Vagina (tissue), 2 donors: Measurements from ENCODE around the gene SMARCD1.

Source experiments
- POLR2A ChIP-seq, 2 donors: fragments of 450-650 bp; IDR thresholded peaks; one replicate each; pipeline ENCODE4 v1.6.1; 2017; ENCODE audit warnings: antibody characterized with exemption in 2 of 2, mild to moderate bottlenecking in 2 of 2, moderate library complexity in 2 of 2
- POLR2AphosphoS5 ChIP-seq, 2 donors: sonication (generic); formaldehyde crosslinking; IDR thresholded peaks; one replicate each; pipeline ENCODE4 v1.9.0; 2017; ENCODE audit warnings: antibody characterized with exemption in 2 of 2, mild to moderate bottlenecking in 2 of 2, low read depth in 1 of 2; ENCODE audit not compliant: insufficient read depth in 1 of 2
- TF ChIP-seq, protein P1 (sequence below), 3 experiments: fragments of 450-650 bp in 2 of 3; fragments of 200-600 bp in 1 of 3; sonication (generic) in 1 of 3; IDR thresholded peaks; one replicate each; pipeline ENCODE4 v1.5.1; 2017 to 2019; ENCODE audit warnings: antibody characterized with exemption in 3 of 3, mild to moderate bottlenecking in 2 of 3, moderate library complexity in 2 of 3

DNA sequence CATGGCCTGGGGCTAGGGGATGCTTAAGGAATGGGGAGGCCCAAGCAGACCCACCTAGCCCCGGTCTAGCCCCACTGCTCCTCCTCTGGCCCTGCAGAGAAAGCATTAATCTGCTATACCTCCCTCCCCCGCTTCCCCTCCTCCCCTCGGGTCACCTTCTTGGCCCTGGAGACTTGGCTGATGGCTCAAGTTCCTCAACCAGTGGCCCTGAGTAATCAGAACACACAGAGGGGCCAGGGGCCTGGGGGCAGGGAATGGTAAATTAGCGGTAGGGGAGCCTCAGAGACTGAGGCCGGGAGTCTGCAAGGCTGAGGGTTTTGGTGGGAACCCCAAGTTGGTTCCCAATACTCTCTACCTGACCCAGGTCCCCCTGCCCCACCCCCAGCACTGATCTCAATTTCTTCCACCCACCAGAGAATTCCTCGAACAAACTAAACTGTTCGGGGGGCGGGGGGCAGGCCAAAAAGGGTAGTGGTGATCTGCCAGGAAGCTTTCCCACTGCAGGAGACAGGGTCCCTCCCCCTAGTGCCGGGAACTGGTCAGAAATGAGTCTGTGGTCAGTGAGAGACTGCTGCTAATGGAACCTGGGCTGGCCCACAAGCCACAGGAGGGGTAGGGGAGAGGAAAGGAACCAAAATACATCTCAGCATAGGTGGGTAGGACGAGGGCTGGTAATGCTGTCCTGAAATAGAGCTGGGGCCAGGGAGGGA lies 12.8 kb upstream of the SMARCD1 start:
- TF ChIP-seq, protein P1, sequence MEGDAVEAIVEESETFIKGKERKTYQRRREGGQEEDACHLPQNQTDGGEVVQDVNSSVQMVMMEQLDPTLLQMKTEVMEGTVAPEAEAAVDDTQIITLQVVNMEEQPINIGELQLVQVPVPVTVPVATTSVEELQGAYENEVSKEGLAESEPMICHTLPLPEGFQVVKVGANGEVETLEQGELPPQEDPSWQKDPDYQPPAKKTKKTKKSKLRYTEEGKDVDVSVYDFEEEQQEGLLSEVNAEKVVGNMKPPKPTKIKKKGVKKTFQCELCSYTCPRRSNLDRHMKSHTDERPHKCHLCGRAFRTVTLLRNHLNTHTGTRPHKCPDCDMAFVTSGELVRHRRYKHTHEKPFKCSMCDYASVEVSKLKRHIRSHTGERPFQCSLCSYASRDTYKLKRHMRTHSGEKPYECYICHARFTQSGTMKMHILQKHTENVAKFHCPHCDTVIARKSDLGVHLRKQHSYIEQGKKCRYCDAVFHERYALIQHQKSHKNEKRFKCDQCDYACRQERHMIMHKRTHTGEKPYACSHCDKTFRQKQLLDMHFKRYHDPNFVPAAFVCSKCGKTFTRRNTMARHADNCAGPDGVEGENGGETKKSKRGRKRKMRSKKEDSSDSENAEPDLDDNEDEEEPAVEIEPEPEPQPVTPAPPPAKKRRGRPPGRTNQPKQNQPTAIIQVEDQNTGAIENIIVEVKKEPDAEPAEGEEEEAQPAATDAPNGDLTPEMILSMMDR (IDR thresholded peaks at IDR 0.05) = no peak
- TF ChIP-seq POLR2A (IDR thresholded peaks at IDR 0.05) (no peak), POLR2AphosphoS5 (IDR thresholded peaks at IDR 0.05; ENCODE audit: insufficient read depth in 1 of 2, low read depth in 1 of 2) (no peak)
